ENCODE results near the gene PLPPR1. TPM values are rescaled to one million over a fixed set of nuclear protein-coding genes. Genes with fewer than 3 reads are reported as not detected.

PLPPR1 gene
- total RNA-seq, 6 experiments from 2014 or later: not detected

GRCh38 chr9:101197026-101197425 is 168.5 kb downstream of the PLPPR1 start:
- Mint-ChIP-seq H3K27ac (no peak overlapping the region), H3K9me3 (peaks cover 8% of the 10 kb centered on the region), H3K4me1 (ENCODE audit: low read depth) (no peaks in the 10 kb centered on the region), H3K36me3 (ENCODE audit: low read depth) (no peaks in the 10 kb centered on the region), H3K4me3 (no peak overlapping the region), H3K27me3 (ENCODE audit: insufficient read depth) (no peaks in the 10 kb centered on the region; the same call in 1 of the 2 replicates)
- no peak for DNase-seq
- no peak for TF ChIP-seq CTCF (IDR thresholded peaks at IDR 0.05)

GRCh38 chr9:101200852-101201251 is 172.3 kb downstream of the PLPPR1 start:
- Mint-ChIP-seq H3K9me3 (peaks cover 16% of the 10 kb centered on the region), H3K4me1 (ENCODE audit: low read depth) (no peaks in the 10 kb centered on the region), H3K27ac (no peak overlapping the region), H3K36me3 (ENCODE audit: low read depth) (no peaks in the 10 kb centered on the region), H3K27me3 (ENCODE audit: insufficient read depth) (no peaks in the 10 kb centered on the region), H3K4me3 (no peak overlapping the region)
- no peak for DNase-seq
- TF ChIP-seq CTCF (IDR thresholded peaks at IDR 0.05): no peak

GRCh38 chr9:101201630-101202029 is 173.1 kb downstream of the PLPPR1 start:
- peaks cover 16% of the 10 kb centered on the region for H3K9me3 Mint-ChIP-seq
- DNase-seq: no peak
- TF ChIP-seq CTCF (IDR thresholded peaks at IDR 0.05): no peak
- H3K27ac Mint-ChIP-seq: no peak overlapping the region
- no peaks in the 10 kb centered on the region for H3K36me3 Mint-ChIP-seq (ENCODE audit: low read depth)
- H3K4me3 Mint-ChIP-seq: no peak overlapping the region
- no peaks in the 10 kb centered on the region for H3K27me3 Mint-ChIP-seq (ENCODE audit: insufficient read depth)
- no peaks in the 10 kb centered on the region for H3K4me1 Mint-ChIP-seq (ENCODE audit: low read depth)

GRCh38 chr9:101209670-101210069 is 181.1 kb downstream of the PLPPR1 start:
- Mint-ChIP-seq H3K27me3 (ENCODE audit: insufficient read depth) (no peaks in the 10 kb centered on the region; the same call in 1 of the 2 replicates), H3K27ac (no peak overlapping the region)

GRCh38 chr9:101212661-101213060 is 184.1 kb downstream of the PLPPR1 start:
- no peak for TF ChIP-seq CTCF (IDR thresholded peaks at IDR 0.05)
- Mint-ChIP-seq H3K27ac (no peak overlapping the region), H3K36me3 (ENCODE audit: low read depth) (no peaks in the 10 kb centered on the region; the same call in 1 of the 2 replicates), H3K4me1 (ENCODE audit: low read depth) (no peaks in the 10 kb centered on the region), H3K27me3 (ENCODE audit: insufficient read depth) (no peaks in the 10 kb centered on the region), H3K9me3 (peaks cover 18% of the 10 kb centered on the region), H3K4me3 (no peak overlapping the region)
- DNase-seq: no peak

More at GRCh38 chr9:101209670-101210069, 181.1 kb downstream of the PLPPR1 start:
- DNase-seq: no peak
- Mint-ChIP-seq H3K36me3 (ENCODE audit: low read depth) (no peaks in the 10 kb centered on the region), H3K9me3 (peaks cover 19% of the 10 kb centered on the region), H3K4me3 (no peak overlapping the region), H3K4me1 (ENCODE audit: low read depth) (no peaks in the 10 kb centered on the region)
- TF ChIP-seq CTCF (IDR thresholded peaks at IDR 0.05): no peak

GRCh38 chr9:101219030-101219429 is 190.5 kb downstream of the PLPPR1 start:
- Mint-ChIP-seq H3K4me1 (ENCODE audit: low read depth) (no peaks in the 10 kb centered on the region), H3K9me3 (peaks cover 14% of the 10 kb centered on the region), H3K4me3 (no peak overlapping the region), H3K27ac (no peak overlapping the region), H3K36me3 (ENCODE audit: low read depth) (no peaks in the 10 kb centered on the region; the same call in 1 of the 2 replicates), H3K27me3 (ENCODE audit: insufficient read depth) (no peaks in the 10 kb centered on the region)
- no peak for DNase-seq
- no peak for TF ChIP-seq CTCF (IDR thresholded peaks at IDR 0.05)

Measured in HFFc6 (cell line).